ENCODE measurements around the gene SRRD. TPM values are rescaled to one million over a fixed set of nuclear protein-coding genes. Genes with fewer than 3 reads are reported as not detected.

Gene SRRD
- total and polyA plus RNA-seq, 2 donors: 18.3 to 18.5 TPM

GRCh38 chr22:26484360-26484706 lies 656 bp downstream of the SRRD start:
- H3K9me3 ChIP-seq (ENCODE audit: control insufficient read depth in 2 of 2, insufficient read depth in 1 of 2, low read length in 1 of 2): no peaks in the 10 kb centered on the region
- H3K27me3 ChIP-seq (ENCODE audit: control insufficient read depth in 2 of 2, insufficient read depth in 1 of 2, low read length in 1 of 2): no peaks in the 10 kb centered on the region
- H3K36me3 ChIP-seq (ENCODE audit: control insufficient read depth in 2 of 2, insufficient read depth in 2 of 2, low read length in 1 of 2): peaks cover 16 to 18% of the 10 kb centered on the region in 2 donors
- DNase-seq (ENCODE audit: low read depth in 6 of 9, low spot score in 9 of 9): peak in 1 of 9 donors; percentile 13
- H3K4me3 ChIP-seq (ENCODE audit: low read length in 2 of 2): peak overlapping the region; percentile 88 to 91
- H3K4me1 ChIP-seq (ENCODE audit: control insufficient read depth in 2 of 2, insufficient read depth in 2 of 2, low read length in 2 of 2): peaks cover 37 to 45% of the 10 kb centered on the region in 2 donors
- WGBS: 22% methylated on average over 6 of the region's 6 CpGs
- H3K27ac ChIP-seq (ENCODE audit: low read depth in 1 of 2, low read length in 1 of 2): peak overlapping the region in 1 of 2 donors; percentile 79

GRCh38 chr22:26485013-26485412 lies 1.3 kb downstream of the SRRD start:
- H3K4me1 ChIP-seq (ENCODE audit: control insufficient read depth in 2 of 2, insufficient read depth in 2 of 2, low read length in 2 of 2): peaks cover 35 to 39% of the 10 kb centered on the region in 2 donors
- 90% methylated on average over 7 of the region's 7 CpGs for WGBS
- no peak for DNase-seq (ENCODE audit: low read depth in 6 of 9, low spot score in 9 of 9)
- H3K27me3 ChIP-seq (ENCODE audit: control insufficient read depth in 2 of 2, insufficient read depth in 1 of 2, low read length in 1 of 2): no peaks in the 10 kb centered on the region
- peaks cover 18 to 24% of the 10 kb centered on the region in 2 donors for H3K36me3 ChIP-seq (ENCODE audit: control insufficient read depth in 2 of 2, insufficient read depth in 2 of 2, low read length in 1 of 2)
- H3K4me3 ChIP-seq (ENCODE audit: low read length in 2 of 2): no peak overlapping the region
- H3K9me3 ChIP-seq (ENCODE audit: control insufficient read depth in 2 of 2, insufficient read depth in 1 of 2, low read length in 1 of 2): no peaks in the 10 kb centered on the region
- H3K27ac ChIP-seq (ENCODE audit: low read depth in 1 of 2, low read length in 1 of 2): no peak overlapping the region

GRCh38 chr22:26485806-26486390 lies 2.2 kb downstream of the SRRD start:
- Histone ChIP-seq H3K36me3 (ENCODE audit: control insufficient read depth in 2 of 2, insufficient read depth in 2 of 2, low read length in 1 of 2) (peaks cover 18 to 33% of the 10 kb centered on the region in 2 donors), H3K4me1 (ENCODE audit: control insufficient read depth in 2 of 2, insufficient read depth in 2 of 2, low read length in 2 of 2) (peaks cover 29 to 30% of the 10 kb centered on the region in 2 donors), H3K27me3 (ENCODE audit: control insufficient read depth in 2 of 2, insufficient read depth in 1 of 2, low read length in 1 of 2) (no peaks in the 10 kb centered on the region), H3K27ac (ENCODE audit: low read depth in 1 of 2, low read length in 1 of 2) (no peak overlapping the region), H3K9me3 (ENCODE audit: control insufficient read depth in 2 of 2, insufficient read depth in 1 of 2, low read length in 1 of 2) (no peaks in the 10 kb centered on the region), H3K4me3 (ENCODE audit: low read length in 2 of 2) (no peak overlapping the region)
- 78% methylated on average over 3 of the region's 3 CpGs for WGBS
- no peak for DNase-seq (ENCODE audit: low read depth in 6 of 9, low spot score in 9 of 9)

- Histone ChIP-seq H3K27me3 (ENCODE audit: control insufficient read depth in 2 of 2, insufficient read depth in 1 of 2, low read length in 1 of 2) (no peaks in the 10 kb centered on the region), H3K27ac (ENCODE audit: low read depth in 1 of 2, low read length in 1 of 2) (no peak overlapping the region), H3K36me3 (ENCODE audit: control insufficient read depth in 2 of 2, insufficient read depth in 2 of 2, low read length in 1 of 2) (peaks cover 20 to 38% of the 10 kb centered on the region in 2 donors), H3K4me1 (ENCODE audit: control insufficient read depth in 2 of 2, insufficient read depth in 2 of 2, low read length in 2 of 2) (peaks cover 25% of the 10 kb centered on the region in 2 donors), H3K4me3 (ENCODE audit: low read length in 2 of 2) (no peak overlapping the region), H3K9me3 (ENCODE audit: control insufficient read depth in 2 of 2, insufficient read depth in 1 of 2, low read length in 1 of 2) (no peaks in the 10 kb centered on the region)
- no peak for DNase-seq (ENCODE audit: low read depth in 6 of 9, low spot score in 9 of 9)
- 98% methylated on average over 5 of the region's 5 CpGs for WGBS
Measured at GRCh38 chr22:26486394-26486793, 2.7 kb downstream of the SRRD start.

- peaks cover 9 to 10% of the 10 kb centered on the region in 2 donors for H3K4me1 ChIP-seq (ENCODE audit: control insufficient read depth in 2 of 2, insufficient read depth in 2 of 2, low read length in 2 of 2)
- H3K27me3 ChIP-seq (ENCODE audit: control insufficient read depth in 2 of 2, insufficient read depth in 1 of 2, low read length in 1 of 2): no peaks in the 10 kb centered on the region
- H3K4me3 ChIP-seq (ENCODE audit: low read length in 2 of 2): no peak overlapping the region
- H3K36me3 ChIP-seq (ENCODE audit: control insufficient read depth in 2 of 2, insufficient read depth in 2 of 2, low read length in 1 of 2): peaks cover 34 to 52% of the 10 kb centered on the region in 2 donors
- no peak overlapping the region for H3K27ac ChIP-seq (ENCODE audit: low read depth in 1 of 2, low read length in 1 of 2)
- no peaks in the 10 kb centered on the region for H3K9me3 ChIP-seq (ENCODE audit: control insufficient read depth in 2 of 2, insufficient read depth in 1 of 2, low read length in 1 of 2)
- 48% methylated on average over 3 of the region's 3 CpGs for WGBS
- DNase-seq (ENCODE audit: low read depth in 6 of 9, low spot score in 9 of 9): no peak
Measured at GRCh38 chr22:26487996-26488395, 4.3 kb downstream of the SRRD start.

- H3K4me3 ChIP-seq (ENCODE audit: low read length in 2 of 2): no peak overlapping the region
Measured at GRCh38 chr22:26489447-26490036, 5.9 kb downstream of the SRRD start.

GRCh38 chr22:26492220-26492619 lies 8.5 kb downstream of the SRRD start:
- Histone ChIP-seq H3K9me3 (ENCODE audit: control insufficient read depth in 2 of 2, insufficient read depth in 1 of 2, low read length in 1 of 2) (no peaks in the 10 kb centered on the region), H3K27me3 (ENCODE audit: control insufficient read depth in 2 of 2, insufficient read depth in 1 of 2, low read length in 1 of 2) (no peaks in the 10 kb centered on the region), H3K4me1 (ENCODE audit: control insufficient read depth in 2 of 2, insufficient read depth in 2 of 2, low read length in 2 of 2) (no peaks in the 10 kb centered on the region), H3K27ac (ENCODE audit: low read depth in 1 of 2, low read length in 1 of 2) (no peak overlapping the region), H3K4me3 (ENCODE audit: low read length in 2 of 2) (no peak overlapping the region), H3K36me3 (ENCODE audit: control insufficient read depth in 2 of 2, insufficient read depth in 2 of 2, low read length in 1 of 2) (peaks cover 74 to 88% of the 10 kb centered on the region in 2 donors)
- 97% methylated on average over 9 of the region's 9 CpGs for WGBS
- DNase-seq (ENCODE audit: low read depth in 6 of 9, low spot score in 9 of 9): no peak

More at GRCh38 chr22:26489447-26490036, 5.9 kb downstream of the SRRD start:
- no peak overlapping the region for H3K27ac ChIP-seq (ENCODE audit: low read depth in 1 of 2, low read length in 1 of 2)
- H3K9me3 ChIP-seq (ENCODE audit: control insufficient read depth in 2 of 2, insufficient read depth in 1 of 2, low read length in 1 of 2): no peaks in the 10 kb centered on the region
- H3K27me3 ChIP-seq (ENCODE audit: control insufficient read depth in 2 of 2, insufficient read depth in 1 of 2, low read length in 1 of 2): no peaks in the 10 kb centered on the region
- H3K36me3 ChIP-seq (ENCODE audit: control insufficient read depth in 2 of 2, insufficient read depth in 2 of 2, low read length in 1 of 2): peaks cover 49 to 66% of the 10 kb centered on the region in 2 donors
- no peak for DNase-seq (ENCODE audit: low read depth in 6 of 9, low spot score in 9 of 9)
- 95% methylated on average over 4 of the region's 4 CpGs for WGBS
- H3K4me1 ChIP-seq (ENCODE audit: control insufficient read depth in 2 of 2, insufficient read depth in 2 of 2, low read length in 2 of 2): peaks cover under 1% of the 10 kb centered on the region in 2 donors

- Histone ChIP-seq H3K27me3 (ENCODE audit: control insufficient read depth in 2 of 2, insufficient read depth in 1 of 2, low read length in 1 of 2) (no peaks in the 10 kb centered on the region), H3K27ac (ENCODE audit: low read depth in 1 of 2, low read length in 1 of 2) (no peak overlapping the region), H3K9me3 (ENCODE audit: control insufficient read depth in 2 of 2, insufficient read depth in 1 of 2, low read length in 1 of 2) (no peaks in the 10 kb centered on the region), H3K36me3 (ENCODE audit: control insufficient read depth in 2 of 2, insufficient read depth in 2 of 2, low read length in 1 of 2) (peaks cover 71 to 80% of the 10 kb centered on the region in 2 donors), H3K4me3 (ENCODE audit: low read length in 2 of 2) (no peak overlapping the region), H3K4me1 (ENCODE audit: control insufficient read depth in 2 of 2, insufficient read depth in 2 of 2, low read length in 2 of 2) (no peaks in the 10 kb centered on the region)
- no peak for DNase-seq (ENCODE audit: low read depth in 6 of 9, low spot score in 9 of 9)
Measured at GRCh38 chr22:26494506-26494905, 10.8 kb downstream of the SRRD start.

GRCh38 chr22:26496456-26496855 lies 12.8 kb downstream of the SRRD start:
- Histone ChIP-seq H3K4me1 (ENCODE audit: control insufficient read depth in 2 of 2, insufficient read depth in 2 of 2, low read length in 2 of 2) (no peaks in the 10 kb centered on the region), H3K36me3 (ENCODE audit: control insufficient read depth in 2 of 2, insufficient read depth in 2 of 2, low read length in 1 of 2) (peaks cover 78% of the 10 kb centered on the region in 2 donors), H3K4me3 (ENCODE audit: low read length in 2 of 2) (no peak overlapping the region), H3K27ac (ENCODE audit: low read depth in 1 of 2, low read length in 1 of 2) (no peak overlapping the region), H3K9me3 (ENCODE audit: control insufficient read depth in 2 of 2, insufficient read depth in 1 of 2, low read length in 1 of 2) (no peaks in the 10 kb centered on the region), H3K27me3 (ENCODE audit: control insufficient read depth in 2 of 2, insufficient read depth in 1 of 2, low read length in 1 of 2) (no peaks in the 10 kb centered on the region)
- WGBS: 97% methylated on average over 4 of the region's 4 CpGs
- DNase-seq (ENCODE audit: low read depth in 6 of 9, low spot score in 9 of 9): no peak
